Bronchial epithelial cell (primary cell): ENCODE results near the gene CD81. TPM values are rescaled to one million over a fixed set of nuclear protein-coding genes. Genes with fewer than 3 reads are reported as not detected.
"Not testable (repeated sequence)": the region's sequence is repeated elsewhere in the genome, so short reads cannot be mapped to it uniquely, and the experiment has no call there.

Experiments
- DNase-seq: peaks from one replicate; pipeline ENCODE4 v3.0.0-alpha.2; 2010; ENCODE audit warnings: low read depth
- FAIRE-seq: peaks from 2 replicates; lab custom pipeline; 2011; peaks lifted over from hg19 to GRCh38; lab: Jason Lieb, UNC
- H3K27me3 ChIP-seq: 2 replicates; pipeline ENCODE4 v1.5.1; 2011; ENCODE audit warnings: low read length; ENCODE audit not compliant: control insufficient read depth, insufficient read depth
- H3K36me3 ChIP-seq: 2 replicates; pipeline ENCODE4 v1.5.1; 2011; ENCODE audit warnings: low read length; ENCODE audit not compliant: control insufficient read depth, insufficient read depth
- H3K4me3 ChIP-seq: 2 replicates; pipeline ENCODE4 v1.5.1; 2011; ENCODE audit warnings: mild to moderate bottlenecking, low read depth, low read length, control low read depth
- CTCF ChIP-seq: IDR thresholded peaks from 2 replicates; pipeline ENCODE4 v1.5.1; 2011; ENCODE audit warnings: mild to moderate bottlenecking, moderate library complexity, low read length, control low read depth, inconsistent platforms; ENCODE audit not compliant: insufficient read depth, severe bottlenecking
- total RNA-seq: library from RNA; depleted of rRNA; stranded (reverse); fragments of >200 nt; gene quantifications from 2 replicates; pipeline ENCODE4 v1.2.1, GENCODE V29; 2014

The CD81 gene
- total RNA-seq, 1 donor from 2014 or later, result 133 TPM

- DNase-seq, result no peak
- peak; percentile 55 for FAIRE-seq
- H3K4me3 ChIP-seq, result no peak overlapping the region
- no peak for TF ChIP-seq CTCF
- no peaks in the 10 kb centered on the region for H3K36me3 ChIP-seq
- H3K27me3 ChIP-seq, result peaks cover 2% of the 10 kb centered on the region
Measured at GRCh38 chr11:2361565-2361964, 15.5 kb upstream of the CD81 start.

GRCh38 chr11:2362414-2362813 is 14.7 kb upstream of the CD81 start:
- Histone ChIP-seq H3K36me3 (no peaks in the 10 kb centered on the region), H3K4me3 (no peak overlapping the region), H3K27me3 (peaks cover 5% of the 10 kb centered on the region)
- no peak for TF ChIP-seq CTCF
- DNase-seq (no peak), FAIRE-seq (no peak)

- DNase-seq (no peak), FAIRE-seq (no peak)
- Histone ChIP-seq H3K36me3 (no peaks in the 10 kb centered on the region), H3K27me3 (peaks cover 5% of the 10 kb centered on the region), H3K4me3 (no peak overlapping the region)
- TF ChIP-seq CTCF, result no peak
Measured at GRCh38 chr11:2363130-2363529, 14.0 kb upstream of the CD81 start.

GRCh38 chr11:2363577-2364370 is 13.3 kb upstream of the CD81 start:
- Histone ChIP-seq H3K4me3 (no peak overlapping the region), H3K27me3 (peaks cover 5% of the 10 kb centered on the region), H3K36me3 (no peaks in the 10 kb centered on the region)
- DNase-seq (no peak), FAIRE-seq (no peak)
- TF ChIP-seq CTCF, result no peak

GRCh38 chr11:2364386-2364785 is 12.7 kb upstream of the CD81 start:
- FAIRE-seq, H3K36me3 ChIP-seq, H3K4me3 ChIP-seq, H3K27me3 ChIP-seq, DNase-seq: not testable (repeated sequence)

- no peak for TF ChIP-seq CTCF
- DNase-seq, result no peak
- Histone ChIP-seq H3K27me3 (peaks cover 5% of the 10 kb centered on the region), H3K36me3 (no peaks in the 10 kb centered on the region), H3K4me3 (no peak overlapping the region)
- no peak for FAIRE-seq
Measured at GRCh38 chr11:2365571-2366210, 11.4 kb upstream of the CD81 start.
